ENCODE data around the gene PNMA8B. TPM values are rescaled to one million over a fixed set of nuclear protein-coding genes. Genes with fewer than 3 reads are reported as not detected.

The PNMA8B gene, protein sequence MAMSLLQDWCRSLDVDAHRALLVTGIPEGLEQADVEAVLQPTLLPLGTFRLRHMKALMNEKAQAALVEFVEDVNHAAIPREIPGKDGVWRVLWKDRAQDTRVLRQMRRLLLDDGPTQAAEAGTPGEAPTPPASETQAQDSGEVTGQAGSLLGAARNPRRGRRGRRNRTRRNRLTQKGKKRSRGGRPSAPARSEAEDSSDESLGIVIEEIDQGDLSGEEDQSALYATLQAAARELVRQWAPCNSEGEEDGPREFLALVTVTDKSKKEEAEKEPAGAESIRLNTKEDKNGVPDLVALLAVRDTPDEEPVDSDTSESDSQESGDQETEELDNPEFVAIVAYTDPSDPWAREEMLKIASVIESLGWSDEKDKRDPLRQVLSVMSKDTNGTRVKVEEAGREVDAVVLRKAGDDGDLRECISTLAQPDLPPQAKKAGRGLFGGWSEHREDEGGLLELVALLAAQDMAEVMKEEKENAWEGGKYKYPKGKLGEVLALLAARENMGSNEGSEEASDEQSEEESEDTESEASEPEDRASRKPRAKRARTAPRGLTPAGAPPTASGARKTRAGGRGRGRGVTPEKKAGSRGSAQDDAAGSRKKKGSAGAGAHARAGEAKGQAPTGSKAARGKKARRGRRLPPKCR
- total RNA-seq (2014; rRNA removed; shearing (Covaris generic)): 0.04 TPM in 1 of 2 replicates, not detected in the other

DNA sequence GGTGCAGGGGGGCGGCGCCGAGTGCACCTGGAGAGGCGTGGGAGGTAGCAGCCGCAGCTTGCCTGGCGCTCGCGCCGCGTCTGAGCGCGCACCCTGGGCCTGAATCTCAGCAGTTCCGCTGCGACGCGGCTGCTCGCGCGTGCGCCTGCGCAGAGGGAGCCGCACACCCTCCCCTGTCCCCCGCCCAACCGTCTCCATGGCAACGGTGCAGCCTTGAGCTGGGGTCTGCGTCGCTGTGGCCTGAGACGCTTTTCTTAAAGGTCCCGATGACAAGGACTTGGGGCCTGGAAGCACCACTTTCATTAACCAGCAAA lies at the start of gene PNMA8B:
PNMA8B (minus strand) TSS at position 82 of the 314 bp plus-strand sequence. CDS start 402 bp downstream, outside the sequence.

DNA sequence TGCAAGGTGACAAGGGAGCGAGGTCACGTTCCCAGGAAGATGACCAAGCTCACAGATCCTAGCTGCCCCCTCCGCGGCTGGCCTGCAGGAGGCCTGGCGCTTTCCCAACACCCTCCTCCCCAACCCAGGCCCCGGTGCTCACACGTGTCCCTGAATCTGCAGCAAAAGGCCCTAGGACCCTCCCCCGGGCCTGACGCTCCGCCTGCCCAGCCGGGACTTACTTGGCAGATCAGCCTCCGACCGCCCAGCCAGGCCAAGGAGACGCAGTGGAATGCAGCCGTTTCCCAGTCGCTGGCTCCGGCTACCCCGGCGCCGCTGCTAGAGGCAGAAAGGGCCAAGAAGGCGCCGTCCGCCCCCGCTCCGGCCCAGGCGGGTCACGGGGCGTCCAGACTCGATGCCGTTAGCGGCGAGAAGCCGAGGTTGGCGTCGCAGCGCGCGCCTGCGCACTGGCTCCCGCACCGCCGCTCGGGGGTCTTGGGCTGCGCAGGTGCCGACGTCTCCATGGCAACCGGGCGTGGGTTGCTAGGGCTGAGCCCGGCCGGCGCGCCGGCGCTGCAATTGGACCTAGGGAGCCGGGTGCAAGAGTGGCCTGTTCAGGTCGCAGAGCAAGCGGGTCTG lies 24.4 kb downstream of the PNMA8B start, which contains the start of gene PNMA8A:
PNMA8A (minus strand) TSS at position 448 of the 618 bp plus-strand sequence. CDS start 528 bp downstream, outside the sequence.

Other genes with a start within 250 kb of the PNMA8B start
- not detected in 2 replicates for gene HIF3A, start 198.8 kb downstream of the PNMA8B start, total RNA-seq (2014; rRNA removed; shearing (Covaris generic))
- 102 and 109 TPM in 2 replicates for gene PPP5C, start 148.8 kb downstream of the PNMA8B start, total RNA-seq (2014; rRNA removed; shearing (Covaris generic))
- not detected in 2 replicates for gene CCDC8, start 82.3 kb downstream of the PNMA8B start, total RNA-seq (2014; rRNA removed; shearing (Covaris generic))
- 0.04 TPM in 1 of 2 replicates, not detected in the other for gene PNMA8C, start 66.9 kb downstream of the PNMA8B start, total RNA-seq (2014; rRNA removed; shearing (Covaris generic))
- gene PNMA8A, start 24.3 kb downstream of the PNMA8B start, total RNA-seq (2014; rRNA removed; shearing (Covaris generic)): 27.8 and 32.1 TPM in 2 replicates
- gene CALM3, start 105.5 kb upstream of the PNMA8B start, total RNA-seq (2014; rRNA removed; shearing (Covaris generic)): 104 and 125 TPM in 2 replicates
- gene PTGIR, start 129.2 kb upstream of the PNMA8B start, total RNA-seq (2014; rRNA removed; shearing (Covaris generic)): 0.32 TPM in 1 of 2 replicates, not detected in the other
- gene GNG8, start 140.3 kb upstream of the PNMA8B start, total RNA-seq (2014; rRNA removed; shearing (Covaris generic)): not detected in 2 replicates
- 0.24 and 0.45 TPM in 2 replicates for gene DACT3, start 165.3 kb upstream of the PNMA8B start, total RNA-seq (2014; rRNA removed; shearing (Covaris generic))
- 21.9 and 23.3 TPM in 2 replicates for gene PRKD2, start 221.2 kb upstream of the PNMA8B start, total RNA-seq (2014; rRNA removed; shearing (Covaris generic))